Measurements from ENCODE around the gene SCT.

SCT gene

DNA sequence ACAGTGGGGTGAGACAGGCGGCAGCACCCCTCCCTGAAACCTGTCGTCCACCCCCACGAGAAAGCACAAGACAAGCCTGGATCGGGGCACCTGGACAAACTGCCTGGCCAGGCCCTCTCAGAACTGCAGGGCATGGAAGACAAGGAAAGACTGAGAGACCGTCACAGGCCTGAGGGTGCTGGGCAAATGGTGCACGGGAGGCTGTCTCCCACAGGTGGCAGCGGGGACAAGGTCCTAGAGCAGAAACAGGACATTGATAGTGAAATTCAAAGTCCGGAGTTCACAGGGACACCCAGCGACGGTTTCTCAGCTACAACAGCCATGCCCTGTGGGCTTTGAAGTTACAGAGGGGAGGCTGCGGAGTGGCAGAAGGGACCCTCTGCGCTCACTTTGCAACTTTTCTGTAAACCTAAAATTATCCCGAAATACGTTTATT, 30.7 kb upstream of the SCT start:
- no peaks in the 10 kb centered on the region for H3K9me3 ChIP-seq (ENCODE audit: low read length)
- H3K4me2 ChIP-seq (ENCODE audit: low read length), result no peak overlapping the region
- no peak overlapping the region for H3K9ac ChIP-seq (ENCODE audit: low read length)
- no peaks in the 10 kb centered on the region for H3K79me2 ChIP-seq (ENCODE audit: insufficient read depth, low read length)
- no peak for TF ChIP-seq EZH2 (IDR thresholded peaks at IDR 0.05; ENCODE audit: borderline replicate concordance, low read length)
- TF ChIP-seq, protein P1, sequence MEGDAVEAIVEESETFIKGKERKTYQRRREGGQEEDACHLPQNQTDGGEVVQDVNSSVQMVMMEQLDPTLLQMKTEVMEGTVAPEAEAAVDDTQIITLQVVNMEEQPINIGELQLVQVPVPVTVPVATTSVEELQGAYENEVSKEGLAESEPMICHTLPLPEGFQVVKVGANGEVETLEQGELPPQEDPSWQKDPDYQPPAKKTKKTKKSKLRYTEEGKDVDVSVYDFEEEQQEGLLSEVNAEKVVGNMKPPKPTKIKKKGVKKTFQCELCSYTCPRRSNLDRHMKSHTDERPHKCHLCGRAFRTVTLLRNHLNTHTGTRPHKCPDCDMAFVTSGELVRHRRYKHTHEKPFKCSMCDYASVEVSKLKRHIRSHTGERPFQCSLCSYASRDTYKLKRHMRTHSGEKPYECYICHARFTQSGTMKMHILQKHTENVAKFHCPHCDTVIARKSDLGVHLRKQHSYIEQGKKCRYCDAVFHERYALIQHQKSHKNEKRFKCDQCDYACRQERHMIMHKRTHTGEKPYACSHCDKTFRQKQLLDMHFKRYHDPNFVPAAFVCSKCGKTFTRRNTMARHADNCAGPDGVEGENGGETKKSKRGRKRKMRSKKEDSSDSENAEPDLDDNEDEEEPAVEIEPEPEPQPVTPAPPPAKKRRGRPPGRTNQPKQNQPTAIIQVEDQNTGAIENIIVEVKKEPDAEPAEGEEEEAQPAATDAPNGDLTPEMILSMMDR (IDR thresholded peaks at IDR 0.05; ENCODE audit: low read length), result no peak
- no peaks in the 10 kb centered on the region for H3K27me3 ChIP-seq (ENCODE audit: insufficient read depth, low read length)
- H3F3A ChIP-seq (ENCODE audit: insufficient read depth, low read length), result no peaks in the 10 kb centered on the region
- no peaks in the 10 kb centered on the region for H4K20me1 ChIP-seq (ENCODE audit: insufficient read depth, low read length)
- peaks cover 13% of the 10 kb centered on the region for H3K4me1 ChIP-seq (ENCODE audit: insufficient read depth, low read length, severe bottlenecking)
- H3K4me3 ChIP-seq (ENCODE audit: low read depth, low read length, poor library complexity, severe bottlenecking), result no peak overlapping the region
- H3K36me3 ChIP-seq (ENCODE audit: insufficient read depth, low read length), result peaks cover 16% of the 10 kb centered on the region; the same call in 1 of the 2 replicates
- no peaks in the 10 kb centered on the region for H3K9me2 ChIP-seq (ENCODE audit: low read depth, low read length)
- H3K27ac ChIP-seq (ENCODE audit: low read depth, low read length, poor library complexity, severe bottlenecking), result no peak overlapping the region
- no peak overlapping the region for H2AFZ ChIP-seq (ENCODE audit: low read length)

DNA sequence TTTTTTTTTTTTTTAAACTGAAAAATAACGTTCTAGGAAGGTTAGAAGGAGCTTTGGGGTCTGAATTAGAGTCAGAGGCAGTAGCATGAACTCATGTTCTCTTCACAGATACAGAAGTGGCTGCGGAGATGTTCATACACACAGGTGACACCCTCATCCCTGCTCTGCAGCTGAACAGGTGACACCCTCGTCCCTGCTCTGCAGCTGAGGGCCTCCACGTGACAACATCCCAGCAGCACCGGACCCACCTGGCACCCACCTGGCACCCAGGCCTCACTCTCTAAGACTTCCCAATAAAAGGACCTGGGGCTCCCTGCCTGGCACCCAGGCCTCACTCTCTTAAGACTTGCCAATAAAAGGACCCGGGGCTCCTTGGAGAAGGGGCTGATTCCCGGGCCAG, 29.9 kb upstream of the SCT start:
- Histone ChIP-seq H3F3A (ENCODE audit: insufficient read depth, low read length) (no peaks in the 10 kb centered on the region), H2AFZ (ENCODE audit: low read length) (no peak overlapping the region), H3K9ac (ENCODE audit: low read length) (no peak overlapping the region), H3K9me2 (ENCODE audit: low read depth, low read length) (no peaks in the 10 kb centered on the region), H3K4me2 (ENCODE audit: low read length) (no peak overlapping the region), H3K36me3 (ENCODE audit: insufficient read depth, low read length) (peaks cover 16% of the 10 kb centered on the region; the same call in 1 of the 2 replicates), H3K27ac (ENCODE audit: low read depth, low read length, poor library complexity, severe bottlenecking) (no peak overlapping the region), H3K79me2 (ENCODE audit: insufficient read depth, low read length) (no peaks in the 10 kb centered on the region), H3K4me3 (ENCODE audit: low read depth, low read length, poor library complexity, severe bottlenecking) (no peak overlapping the region), H3K4me1 (ENCODE audit: insufficient read depth, low read length, severe bottlenecking) (peaks cover 13% of the 10 kb centered on the region), H3K27me3 (ENCODE audit: insufficient read depth, low read length) (no peaks in the 10 kb centered on the region), H4K20me1 (ENCODE audit: insufficient read depth, low read length) (no peaks in the 10 kb centered on the region), H3K9me3 (ENCODE audit: low read length) (no peaks in the 10 kb centered on the region)
- TF ChIP-seq, protein P1 (IDR thresholded peaks at IDR 0.05; ENCODE audit: low read length), result no peak
- no peak for TF ChIP-seq EZH2 (IDR thresholded peaks at IDR 0.05; ENCODE audit: borderline replicate concordance, low read length)

DNA sequence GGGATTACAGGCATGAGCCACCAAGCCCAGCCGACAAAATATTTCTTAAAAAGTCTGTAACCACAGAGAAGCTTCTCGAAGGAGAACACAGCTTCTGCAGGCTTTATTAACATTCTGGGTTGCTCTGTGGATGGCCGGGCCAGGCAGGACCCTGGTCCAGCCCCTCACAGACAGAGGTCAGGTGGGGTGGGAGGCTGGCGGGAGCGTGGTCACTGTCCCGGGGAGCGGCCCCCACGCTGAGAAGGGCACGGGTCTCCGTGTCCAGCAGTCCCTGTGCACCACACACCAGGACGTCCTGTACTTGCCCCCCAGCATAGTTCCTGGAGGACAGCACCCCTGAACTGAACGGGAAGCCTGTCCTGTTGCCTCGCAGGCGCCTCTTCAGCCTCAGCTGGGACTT, 29.4 kb upstream of the SCT start:
- no peaks in the 10 kb centered on the region for H3K9me3 ChIP-seq (ENCODE audit: low read length)
- no peaks in the 10 kb centered on the region for H4K20me1 ChIP-seq (ENCODE audit: insufficient read depth, low read length)
- TF ChIP-seq, protein P1 (IDR thresholded peaks at IDR 0.05; ENCODE audit: low read length), result no peak
- no peak for TF ChIP-seq EZH2 (IDR thresholded peaks at IDR 0.05; ENCODE audit: borderline replicate concordance, low read length)
- no peaks in the 10 kb centered on the region for H3K27me3 ChIP-seq (ENCODE audit: insufficient read depth, low read length)
- no peaks in the 10 kb centered on the region for H3F3A ChIP-seq (ENCODE audit: insufficient read depth, low read length)
- H3K4me3 ChIP-seq (ENCODE audit: low read depth, low read length, poor library complexity, severe bottlenecking), result no peak overlapping the region
- H3K9ac ChIP-seq (ENCODE audit: low read length), result no peak overlapping the region
- H3K4me1 ChIP-seq (ENCODE audit: insufficient read depth, low read length, severe bottlenecking), result peaks cover 13% of the 10 kb centered on the region
- H3K9me2 ChIP-seq (ENCODE audit: low read depth, low read length), result no peaks in the 10 kb centered on the region
- H3K79me2 ChIP-seq (ENCODE audit: insufficient read depth, low read length), result no peaks in the 10 kb centered on the region
- peaks cover 16% of the 10 kb centered on the region; the same call in 1 of the 2 replicates for H3K36me3 ChIP-seq (ENCODE audit: insufficient read depth, low read length)
- no peak overlapping the region for H3K4me2 ChIP-seq (ENCODE audit: low read length)
- H3K27ac ChIP-seq (ENCODE audit: low read depth, low read length, poor library complexity, severe bottlenecking), result no peak overlapping the region
- no peak overlapping the region for H2AFZ ChIP-seq (ENCODE audit: low read length)

All from OCI-LY1 (cell line).